ENCODE measurements around the gene SIPA1L3. TPM values are rescaled to one million over a fixed set of nuclear protein-coding genes. Genes with fewer than 3 reads are reported as not detected.

Gene SIPA1L3
- total RNA-seq, 1 donor from 2014 or later: 27.1 TPM

- H3K4me3 ChIP-seq: no peak overlapping the region
- intact Hi-C loops (cut with DNase I): no loop called here
Measured at GRCh38 chr19:37955986-37956385, 49.0 kb downstream of the SIPA1L3 start.

DNA sequence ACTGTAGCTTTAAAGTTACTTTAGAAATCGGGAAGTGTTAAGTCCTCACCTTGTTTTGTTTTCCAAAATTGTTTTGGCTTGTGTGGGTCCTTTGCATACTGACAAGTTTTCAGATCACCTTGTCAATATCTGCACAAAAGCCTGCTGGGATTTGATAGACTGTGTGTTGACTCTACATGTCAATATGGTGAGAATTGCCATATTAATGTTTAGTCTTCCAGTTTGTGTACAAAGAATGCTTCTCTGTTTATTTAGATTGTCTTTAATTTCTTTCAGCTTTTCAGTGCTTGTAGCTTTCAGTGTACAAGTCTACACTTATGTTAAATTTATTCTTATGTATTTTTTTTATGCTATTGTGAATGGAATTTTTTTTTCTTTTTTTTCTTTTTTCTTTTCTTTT is 50.2 kb downstream of the SIPA1L3 start:
- H3K4me1 ChIP-seq: no peaks in the 10 kb centered on the region
- H3K36me3 ChIP-seq: no peaks in the 10 kb centered on the region
- no peaks in the 10 kb centered on the region for H3K9me3 ChIP-seq
- H3K27me3 ChIP-seq: no peaks in the 10 kb centered on the region
- no peak overlapping the region for H3K27ac ChIP-seq
- intact Hi-C loops (cut with DNase I): no loop called here
- no peak for DNase-seq (ENCODE audit: low spot score in 2 of 2)
- H3K4me3 ChIP-seq: no peak overlapping the region
- no peak for TF ChIP-seq CTCF (IDR thresholded peaks at IDR 0.05)

More at GRCh38 chr19:37955986-37956385, 49.0 kb downstream of the SIPA1L3 start:
- Histone ChIP-seq H3K4me1 (no peaks in the 10 kb centered on the region), H3K27ac (no peak overlapping the region), H3K27me3 (no peaks in the 10 kb centered on the region), H3K36me3 (no peaks in the 10 kb centered on the region), H3K9me3 (no peaks in the 10 kb centered on the region)
- DNase-seq (ENCODE audit: low spot score in 2 of 2): peak in 1 of 2 donors; percentile 9
- no peak for TF ChIP-seq CTCF (IDR thresholded peaks at IDR 0.05)

- intact Hi-C loops (cut with DNase I): no loop called here
- no peak overlapping the region for H3K27ac ChIP-seq
Measured at GRCh38 chr19:37959665-37960114, 52.7 kb downstream of the SIPA1L3 start.

DNA sequence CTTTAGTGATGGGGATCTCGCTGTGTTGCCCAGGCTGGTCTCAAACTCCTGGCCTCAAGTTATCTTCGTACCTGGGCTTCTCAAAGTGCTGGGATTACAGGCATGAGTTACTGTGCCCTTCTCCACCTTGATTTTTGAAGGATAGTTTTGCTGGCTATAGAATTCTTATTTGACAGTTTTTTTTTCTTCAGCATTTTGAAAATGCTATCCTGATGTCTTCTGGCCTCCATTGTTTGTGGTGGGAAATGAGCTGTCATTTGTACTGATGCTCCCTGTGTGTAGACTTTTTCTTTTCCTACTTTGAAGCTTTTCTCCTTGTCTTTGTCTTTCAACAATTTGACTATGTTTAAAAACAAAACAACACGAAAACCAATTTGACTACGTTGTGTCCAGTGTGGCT is 54.2 kb downstream of the SIPA1L3 start:
- Histone ChIP-seq H3K27ac (no peak overlapping the region), H3K9me3 (no peaks in the 10 kb centered on the region), H3K36me3 (no peaks in the 10 kb centered on the region), H3K4me1 (peaks cover 4 to 5% of the 10 kb centered on the region in 2 donors), H3K4me3 (no peak overlapping the region), H3K27me3 (no peaks in the 10 kb centered on the region)
- intact Hi-C loops (cut with DNase I): no loop called here
- no peak for TF ChIP-seq CTCF (IDR thresholded peaks at IDR 0.05)
- no peak for DNase-seq (ENCODE audit: low spot score in 2 of 2)

More at GRCh38 chr19:37959665-37960114, 52.7 kb downstream of the SIPA1L3 start:
- Histone ChIP-seq H3K4me3 (no peak overlapping the region), H3K36me3 (no peaks in the 10 kb centered on the region), H3K9me3 (no peaks in the 10 kb centered on the region), H3K4me1 (peaks cover 4 to 5% of the 10 kb centered on the region in 2 donors), H3K27me3 (no peaks in the 10 kb centered on the region)
- no peak for TF ChIP-seq CTCF (IDR thresholded peaks at IDR 0.05)
- no peak for DNase-seq (ENCODE audit: low spot score in 2 of 2)

- DNase-seq (ENCODE audit: low spot score in 2 of 2): no peak
- Histone ChIP-seq H3K36me3 (no peaks in the 10 kb centered on the region), H3K27me3 (no peaks in the 10 kb centered on the region), H3K4me1 (peaks cover 4 to 5% of the 10 kb centered on the region in 2 donors), H3K9me3 (no peaks in the 10 kb centered on the region), H3K4me3 (no peak overlapping the region), H3K27ac (peak overlapping the region; percentile 21 to 56)
- intact Hi-C loops (cut with DNase I): no loop called here
- TF ChIP-seq CTCF (IDR thresholded peaks at IDR 0.05): no peak
Measured at GRCh38 chr19:37963190-37963936, 56.4 kb downstream of the SIPA1L3 start.
